Cortex of kidney (tissue), 1 donor: ENCODE results near the gene CPB2.

ENCODE experiments used
- DNase-seq: peaks from one replicate; lab custom pipeline; 2025; lab: John Stamatoyannopoulos, UW

The CPB2 gene

GRCh38 chr13:46126552-46127357, 21.9 kb upstream of the CPB2 start:
- no peak for DNase-seq

DNA sequence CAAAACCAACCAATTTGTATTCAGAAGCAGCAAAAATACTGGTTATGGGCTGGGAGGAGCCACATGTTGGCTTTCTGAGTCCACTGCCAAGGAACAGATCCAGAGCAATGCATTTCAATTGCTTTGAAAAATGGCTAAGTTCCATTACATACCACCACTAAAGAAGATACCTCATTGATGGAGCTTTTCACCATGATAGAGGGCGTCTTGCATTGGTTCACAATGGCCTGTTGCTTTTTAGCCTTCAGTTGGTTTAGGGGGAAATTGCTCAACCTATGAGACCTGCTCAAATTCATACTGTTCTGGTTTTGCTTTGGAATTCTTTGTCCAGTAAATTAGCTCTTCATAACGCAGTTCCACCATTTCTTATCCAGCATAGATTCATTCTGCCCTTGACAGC, 21.2 kb upstream of the CPB2 start:
- DNase-seq = no peak

- no peak for DNase-seq
These were observed 20.4 kb upstream of the CPB2 start for GRCh38 chr13:46124967-46125933.

DNA sequence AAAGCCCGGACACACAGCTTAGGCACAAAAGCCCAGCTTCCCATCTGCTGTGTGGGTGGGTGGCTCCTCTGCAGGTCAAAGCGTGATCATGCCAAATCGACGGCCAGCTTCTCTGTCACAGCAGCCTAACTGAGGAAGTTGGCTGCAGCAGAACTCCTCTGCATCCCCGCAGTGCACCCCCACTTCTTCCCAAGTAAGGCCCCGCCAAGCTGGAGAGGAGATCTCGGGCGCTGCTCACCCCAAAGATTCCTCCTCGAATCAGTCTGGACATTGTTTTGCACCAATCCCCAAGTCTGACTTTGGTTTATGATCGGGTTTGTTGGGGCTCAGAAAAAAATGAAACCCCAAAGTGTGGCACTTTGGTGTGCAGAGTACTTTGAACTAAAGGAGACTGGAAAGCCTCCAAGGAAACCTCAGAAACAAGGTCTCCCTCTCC, 19.7 kb upstream of the CPB2 start:
- DNase-seq = no peak

- DNase-seq = no peak
These were observed 17.5 kb upstream of the CPB2 start for GRCh38 chr13:46122304-46122703.

- DNase-seq = no peak
These were observed 16.8 kb upstream of the CPB2 start for GRCh38 chr13:46121597-46122163.

- DNase-seq = no peak
These were observed 16.2 kb upstream of the CPB2 start for GRCh38 chr13:46121033-46121432.

- no peak for DNase-seq
These were observed 15.2 kb upstream of the CPB2 start for GRCh38 chr13:46119883-46120614.

DNA sequence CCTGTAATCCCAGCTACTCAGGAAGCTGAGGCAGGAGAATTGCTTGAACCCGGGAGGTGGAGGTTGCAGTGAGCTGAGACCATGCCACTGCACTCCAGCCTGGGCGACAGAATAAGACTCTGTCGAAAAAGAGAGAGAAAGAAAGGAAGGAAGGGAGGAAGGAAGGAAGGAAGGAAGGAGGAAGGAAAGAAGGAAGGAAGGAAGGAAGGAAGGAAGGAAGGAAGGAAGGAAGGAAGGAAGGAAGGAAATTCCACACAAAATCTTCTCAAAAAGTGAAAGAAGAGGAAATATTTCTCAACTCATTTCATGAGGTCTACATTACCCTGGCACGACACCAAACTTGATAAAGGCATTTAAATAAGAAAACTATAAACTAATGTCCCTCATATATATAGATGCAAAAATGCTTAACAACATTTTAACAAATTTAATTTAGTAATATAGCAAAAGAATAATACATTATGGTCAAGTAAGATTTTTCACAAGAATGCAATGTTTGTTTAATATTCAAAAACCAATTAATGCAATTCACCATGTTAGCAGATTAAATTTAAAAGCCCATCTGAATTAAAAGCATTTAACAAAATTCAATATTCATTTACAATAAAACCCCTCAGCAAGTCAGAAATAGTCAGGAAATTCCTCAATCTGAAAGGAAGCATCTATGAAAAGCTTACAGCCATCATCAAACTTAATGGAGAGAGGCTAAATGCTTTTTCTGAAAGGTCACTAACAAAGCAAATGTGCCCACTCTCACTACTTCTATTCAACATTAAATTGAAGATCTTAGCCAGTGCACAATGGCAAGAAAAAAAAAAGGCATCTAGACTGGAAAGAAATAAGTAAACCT, 12.0 kb upstream of the CPB2 start:
- DNase-seq = no peak

DNA sequence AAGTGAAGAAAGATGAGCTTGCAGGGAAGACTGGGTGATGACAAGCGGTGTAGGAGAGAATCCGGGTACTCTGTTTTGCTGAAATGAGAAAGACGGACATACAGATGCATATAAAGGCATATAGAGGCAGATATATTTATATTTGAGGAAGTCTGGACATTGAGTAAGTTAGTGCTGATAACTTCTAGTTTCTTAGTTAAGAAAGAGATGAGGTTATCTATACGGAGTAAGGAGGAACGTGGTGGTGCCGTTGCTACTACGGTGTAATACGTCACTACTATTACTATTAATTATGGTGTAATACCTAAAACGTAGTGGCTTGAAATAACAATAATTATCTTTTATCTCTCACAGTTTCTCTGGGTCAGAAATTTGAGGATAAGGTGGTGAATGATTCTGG, 9.8 kb upstream of the CPB2 start:
- DNase-seq = no peak

DNA sequence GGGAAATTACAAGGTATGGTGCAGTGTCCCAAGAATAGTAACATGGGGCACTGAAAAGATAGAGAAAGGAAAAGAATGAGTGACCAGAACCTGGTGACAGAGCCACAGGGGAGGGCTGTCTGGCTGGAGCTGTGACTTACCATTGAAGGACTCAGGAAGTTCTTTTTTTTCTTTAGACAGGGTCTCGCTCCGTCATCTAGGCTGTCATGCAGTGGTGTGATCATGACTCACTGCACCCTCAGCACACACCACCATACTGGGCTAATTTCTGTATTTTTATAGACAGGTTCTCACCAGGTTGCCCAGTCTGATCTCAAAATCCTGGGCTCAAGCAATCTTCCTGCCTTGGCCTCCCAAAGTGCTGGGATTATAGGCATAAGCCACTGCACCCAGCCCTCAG, 8.8 kb upstream of the CPB2 start:
- no peak for DNase-seq

DNA sequence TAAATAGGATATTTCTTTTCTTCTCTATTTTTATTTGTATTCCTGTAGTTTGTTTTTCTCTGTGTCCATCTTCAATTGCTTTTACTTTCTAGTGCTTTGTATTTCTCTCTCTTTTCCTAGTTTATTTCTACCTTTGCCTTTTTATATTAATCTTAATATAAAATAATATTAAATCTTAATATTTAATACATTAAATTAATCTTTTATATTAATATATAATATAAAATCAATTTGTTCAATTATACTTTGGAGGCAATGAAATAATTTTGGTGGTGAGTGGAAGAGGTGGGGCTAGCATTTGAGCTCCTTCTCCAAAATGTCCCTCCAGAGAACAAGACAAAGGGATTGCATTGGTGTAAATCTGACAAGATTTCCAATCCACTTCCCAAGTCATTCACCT, 6.3 kb upstream of the CPB2 start:
- DNase-seq = no peak

DNA sequence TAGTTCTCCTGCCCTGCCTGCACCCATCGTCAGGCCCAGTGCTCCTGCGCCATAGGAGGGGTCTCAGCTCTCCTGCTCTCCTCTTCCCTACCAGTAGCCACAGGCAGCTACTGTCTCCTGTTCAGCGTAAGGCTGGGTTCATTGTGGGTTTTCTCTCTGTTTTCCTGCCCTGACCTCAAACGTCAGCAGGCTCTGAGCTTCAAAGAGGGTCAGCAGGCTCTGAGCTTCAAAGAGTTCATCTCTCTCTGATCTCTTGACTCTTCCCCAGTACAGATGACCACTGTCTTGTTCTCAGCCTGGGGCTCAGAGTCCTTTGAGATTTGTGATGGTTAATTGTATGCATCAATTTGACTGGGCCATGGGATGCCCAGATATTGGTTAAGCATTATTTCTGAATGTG, 4.6 kb upstream of the CPB2 start:
- no peak for DNase-seq

DNA sequence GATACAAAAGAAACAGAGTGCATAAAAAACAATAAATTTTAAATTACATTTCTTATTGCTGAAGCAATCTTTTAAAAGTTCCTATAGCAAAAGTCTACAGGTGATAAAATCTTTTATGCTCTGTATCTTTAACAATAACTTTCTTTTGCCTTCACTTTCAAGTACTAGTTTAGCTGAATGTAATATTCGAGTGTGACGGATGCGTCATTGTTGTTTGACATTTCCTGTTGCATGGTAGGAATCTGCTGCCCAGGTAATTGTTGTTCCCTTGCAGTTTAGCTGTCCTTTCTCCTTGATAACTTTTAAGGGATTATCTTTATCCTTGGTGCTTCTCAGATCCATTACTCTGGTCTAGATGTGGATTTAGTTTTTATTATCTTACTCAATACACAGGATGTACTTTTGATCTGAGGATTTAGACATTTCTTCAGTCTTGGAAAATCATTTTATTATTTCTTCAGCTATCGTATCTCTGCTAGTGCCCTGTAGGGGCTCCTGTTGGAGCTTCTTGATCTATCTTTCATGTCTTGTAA, 2.1 kb upstream of the CPB2 start:
- DNase-seq = no peak

DNA sequence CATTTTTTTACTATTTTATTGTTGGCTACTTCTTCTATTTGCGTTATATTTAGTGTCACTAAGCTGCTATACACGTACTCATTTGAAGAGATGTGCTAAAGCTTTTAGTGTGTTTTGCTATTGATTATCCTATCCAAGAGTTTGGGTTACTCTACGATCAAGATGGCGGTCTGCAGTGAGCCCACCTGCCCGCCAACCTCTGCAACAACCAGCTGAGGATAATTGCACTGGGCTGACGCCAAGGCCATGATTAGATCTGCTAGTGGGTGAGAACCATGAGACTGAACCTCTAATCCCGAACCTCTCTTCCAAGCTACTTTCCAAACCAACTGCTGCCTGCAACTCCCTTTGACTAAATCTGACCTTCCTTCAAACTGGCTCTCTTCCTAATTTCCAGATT, 1.8 kb downstream of the CPB2 start:
- DNase-seq = no peak

DNA sequence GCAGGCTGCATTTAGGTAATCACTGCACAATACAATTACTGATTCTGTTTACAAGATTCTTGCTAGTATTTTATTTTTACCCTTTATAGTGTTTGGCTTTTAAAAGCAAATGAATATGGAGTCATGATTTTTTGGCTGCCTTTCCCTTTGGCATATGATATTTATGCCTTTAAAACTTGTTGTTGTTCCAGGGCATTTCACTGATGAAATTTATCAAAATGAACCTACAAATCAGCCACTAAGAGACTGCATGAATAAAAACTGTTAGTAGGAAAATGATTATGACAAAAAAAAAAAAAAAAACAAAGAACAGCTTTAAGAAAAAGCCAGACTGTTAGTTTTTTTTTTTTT, 2.6 kb downstream of the CPB2 start:
- no peak for DNase-seq

DNA sequence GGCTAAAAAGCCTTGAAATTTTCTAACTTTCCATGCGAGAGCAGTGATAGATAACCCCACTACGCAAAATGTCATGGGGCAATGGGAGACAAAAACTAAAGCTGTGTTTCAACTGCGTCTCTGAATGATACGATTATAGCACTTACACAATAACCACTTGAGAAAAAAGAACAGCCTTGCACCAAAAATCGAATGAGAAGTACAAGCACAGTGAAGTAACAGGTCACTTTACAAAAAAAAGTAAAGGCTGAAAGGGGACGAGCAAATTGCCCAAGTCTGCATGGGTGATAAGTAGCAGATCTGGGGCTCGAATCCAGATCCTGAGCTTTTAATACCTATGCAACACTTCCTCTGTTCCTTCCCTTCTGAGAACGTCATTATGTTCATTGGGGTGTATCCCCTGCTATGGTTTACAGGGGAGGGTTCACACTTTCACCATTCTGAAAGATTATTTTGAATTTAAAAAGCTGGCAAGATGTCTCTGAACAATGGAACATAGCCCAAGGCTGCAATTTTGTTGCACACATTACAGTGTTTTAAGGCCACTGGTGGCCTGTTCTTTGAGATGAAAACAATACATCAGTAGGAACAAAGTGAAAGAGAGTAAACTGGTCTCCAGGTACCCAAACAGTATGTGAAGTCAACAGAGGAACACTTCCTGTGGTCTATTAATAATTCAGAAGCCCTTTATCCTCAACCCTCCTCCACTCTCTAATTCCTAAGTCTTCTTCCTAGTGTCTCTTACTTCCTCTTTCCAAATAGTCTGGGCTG, 3.2 kb downstream of the CPB2 start:
- no peak for DNase-seq

- DNase-seq = no peak
These were observed 3.8 kb downstream of the CPB2 start for GRCh38 chr13:46101002-46101401.

- DNase-seq = no peak
These were observed 4.5 kb downstream of the CPB2 start for GRCh38 chr13:46100191-46100815.

GRCh38 chr13:46097663-46098062, 7.2 kb downstream of the CPB2 start:
- DNase-seq = no peak
